Hepatocyte (in vitro differentiated cells): ENCODE results near the gene DNAJB1. TPM values are rescaled to one million over a fixed set of nuclear protein-coding genes. Genes with fewer than 3 reads are reported as not detected.
A peak's percentile ranks its signal among the peaks of the same experiment; 100 is the strongest.

Source experiments
- DNase-seq: peaks from one replicate; pipeline ENCODE4 v3.0.0-alpha.2; 2016; ENCODE audit warnings: low spot score
- H2AFZ ChIP-seq: fragments of 200-600 bp; sonication (generic); 2 replicates; pipeline ENCODE4 v1.6.0; 2016; ENCODE audit warnings: antibody characterized with exemption, mild to moderate bottlenecking
- H3K27ac ChIP-seq: fragments of 200-600 bp; sonication (generic); 2 replicates; pipeline ENCODE4 v1.5.1; 2016; ENCODE audit warnings: mild to moderate bottlenecking
- H3K27me3 ChIP-seq: fragments of 200-600 bp; sonication (generic); 2 replicates; pipeline ENCODE4 v1.6.1; 2016
- H3K36me3 ChIP-seq: fragments of 200-600 bp; sonication (generic); replicated peaks from 2 replicates; pipeline ENCODE4 v1.5.1; 2016; ENCODE audit warnings: low read depth; ENCODE audit not compliant: insufficient read depth
- H3K4me1 ChIP-seq: fragments of 200-600 bp; sonication (generic); 2 replicates; pipeline ENCODE4 v1.5.1; 2016; ENCODE audit warnings: mild to moderate bottlenecking, moderate library complexity; ENCODE audit not compliant: insufficient read depth
- H3K4me2 ChIP-seq: fragments of 200-600 bp; sonication (generic); 2 replicates; pipeline ENCODE4 v1.6.0; 2016
- H3K4me3 ChIP-seq: fragments of 200-600 bp; sonication (generic); 2 replicates; pipeline ENCODE4 v1.5.1; 2016; ENCODE audit warnings: mild to moderate bottlenecking
- H3K79me2 ChIP-seq: fragments of 200-600 bp; sonication (generic); 2 replicates; pipeline ENCODE4 v1.6.0; 2017; ENCODE audit warnings: mild to moderate bottlenecking
- H3K9me2 ChIP-seq: fragments of 200-600 bp; sonication (generic); replicated peaks from 2 replicates; pipeline ENCODE4 v1.6.0; 2017; ENCODE audit warnings: mild to moderate bottlenecking; ENCODE audit not compliant: insufficient read depth
- H3K9me3 ChIP-seq: fragments of 200-600 bp; sonication (generic); 2 replicates; pipeline ENCODE4 v1.5.1; 2016; ENCODE audit warnings: low read depth, mild to moderate bottlenecking
- H4K20me1 ChIP-seq: fragments of 200-600 bp; sonication (generic); 2 replicates; pipeline ENCODE4 v1.6.0; 2016; ENCODE audit warnings: mild to moderate bottlenecking; ENCODE audit not compliant: insufficient read depth, poor library complexity, severe bottlenecking
- CTCF ChIP-seq: fragments of 200-600 bp; sonication (generic); IDR thresholded peaks from 2 replicates; pipeline ENCODE4 v1.5.1; 2016; ENCODE audit warnings: antibody characterized with exemption, mild to moderate bottlenecking; ENCODE audit not compliant: poor library complexity
- EZH2 ChIP-seq: fragments of 200-600 bp; sonication (generic); IDR thresholded peaks from 2 replicates; pipeline ENCODE4 v1.6.1; 2016; ENCODE audit warnings: antibody characterized with exemption, mild to moderate bottlenecking, borderline replicate concordance
- EZH2phosphoT487 ChIP-seq: fragments of 200-600 bp; sonication (generic); IDR thresholded peaks from one replicate; pipeline ENCODE4 v1.6.1; 2018; ENCODE audit warnings: antibody characterized with exemption, mild to moderate bottlenecking, low read depth, moderate library complexity; ENCODE audit not compliant: unreplicated experiment, severe bottlenecking
- WGBS: methylation state at CpG from one replicate; pipeline ENCODE4 v1.1.6; 2016; ENCODE audit warnings: low lambda C conversion rate; ENCODE audit errors: missing lambda C conversion rate; 5-methylcytosine and 5-hydroxymethylcytosine counted together
- polyA plus RNA-seq: library from polyadenylated mRNA; unstranded; fragments of >200 nt; fragmentation: Nextera tagmentation; extraction: Ambion mirVana; gene quantifications from 2 replicates; pipeline ENCODE4 v1.2.1, GENCODE V29; 2016
- total RNA-seq: library from RNA; depleted of rRNA; stranded (reverse); fragments of >200 nt; gene quantifications from 2 replicates; pipeline ENCODE4 v1.2.3, GENCODE V29; 2014

The DNAJB1 gene
- total and polyA plus RNA-seq, 2 experiments from 2014 or later = 104 to 185 TPM

- DNase-seq = no peak
- H3K4me1 ChIP-seq = peaks cover 27% of the 10 kb centered on the region
- peak overlapping the region; percentile 92 for H3K4me2 ChIP-seq
- no peaks in the 10 kb centered on the region for H3K27me3 ChIP-seq
- TF ChIP-seq EZH2 = no peak
- TF ChIP-seq EZH2phosphoT487 = no peak
- TF ChIP-seq CTCF = no peak
- H3K79me2 ChIP-seq = peaks cover 36% of the 10 kb centered on the region
- H3K4me3 ChIP-seq = peak overlapping the region; percentile 95
- peaks cover 21% of the 10 kb centered on the region for H4K20me1 ChIP-seq
- WGBS = 36% methylated on average over 12 of the region's 14 CpGs
- H3K27ac ChIP-seq = peak overlapping the region; percentile 85
- peak overlapping the region; percentile 4 for H2AFZ ChIP-seq
- H3K9me2 ChIP-seq = no peaks in the 10 kb centered on the region
- H3K9me3 ChIP-seq = no peaks in the 10 kb centered on the region
- no peaks in the 10 kb centered on the region for H3K36me3 ChIP-seq
Measured at GRCh38 chr19:14494910-14495671, 23.1 kb downstream of the DNAJB1 start.

GRCh38 chr19:14494411-14494810, 23.8 kb downstream of the DNAJB1 start:
- 87% methylated on average over 4 of the region's 4 CpGs for WGBS
- Histone ChIP-seq H3K4me2 (peak overlapping the region; percentile 92), H3K27ac (peak overlapping the region; percentile 85)

GRCh38 chr19:14492756-14493337, 25.4 kb downstream of the DNAJB1 start:
- Histone ChIP-seq H3K4me2 (no peak overlapping the region), H3K79me2 (peaks cover 40% of the 10 kb centered on the region), H2AFZ (no peak overlapping the region), H3K9me3 (no peaks in the 10 kb centered on the region), H3K4me3 (no peak overlapping the region), H3K9me2 (no peaks in the 10 kb centered on the region), H3K4me1 (peaks cover 25% of the 10 kb centered on the region), H4K20me1 (peaks cover 21% of the 10 kb centered on the region), H3K27ac (no peak overlapping the region), H3K27me3 (no peaks in the 10 kb centered on the region), H3K36me3 (no peaks in the 10 kb centered on the region)
- TF ChIP-seq CTCF = no peak
- TF ChIP-seq EZH2 = no peak
- no peak for TF ChIP-seq EZH2phosphoT487
- DNase-seq = no peak
- 89% methylated on average over 5 of the region's 5 CpGs for WGBS

More at GRCh38 chr19:14494411-14494810, 23.8 kb downstream of the DNAJB1 start:
- peaks cover 27% of the 10 kb centered on the region for H3K4me1 ChIP-seq
- no peaks in the 10 kb centered on the region for H3K27me3 ChIP-seq
- TF ChIP-seq EZH2 (no peak), CTCF (no peak), EZH2phosphoT487 (no peak)
- H2AFZ ChIP-seq = no peak overlapping the region
- H3K79me2 ChIP-seq = peaks cover 36% of the 10 kb centered on the region
- no peak for DNase-seq
- H4K20me1 ChIP-seq = peaks cover 21% of the 10 kb centered on the region
- no peaks in the 10 kb centered on the region for H3K9me2 ChIP-seq
- no peak overlapping the region for H3K4me3 ChIP-seq
- H3K36me3 ChIP-seq = no peaks in the 10 kb centered on the region
- no peaks in the 10 kb centered on the region for H3K9me3 ChIP-seq
